C4-2B (cell line): Measurements from ENCODE around the gene CXADR.

Source experiments
- CTCF ChIP-seq: fragments of 450-650 bp; conservative IDR thresholded peaks from 2 replicates; pipeline ENCODE4 v1.5.1; 2017; ENCODE audit warnings: mild to moderate bottlenecking
- ZFX ChIP-seq: fragments of 450-650 bp; IDR thresholded peaks from 2 replicates; pipeline ENCODE4 v1.6.1; 2017

GRCh38 chr21:17580319-17580718 lies 67.5 kb downstream of the CXADR start:
- TF ChIP-seq CTCF: no peak
- no peak for TF ChIP-seq ZFX
